GM19463 (cell line): ENCODE results near the gene S100A2.
"Not testable (repeated sequence)": the region's sequence is repeated elsewhere in the genome, so short reads cannot be mapped to it uniquely, and the experiment has no call there.

Experiments used
- ATAC-seq: cut with Tn5 transposase; IDR thresholded peaks from one replicate; pipeline ENCODE4 v1.9.1; 2021; ENCODE audit warnings: mild to moderate bottlenecking, moderate library complexity; ENCODE audit not compliant: unreplicated experiment

S100A2 gene

DNA sequence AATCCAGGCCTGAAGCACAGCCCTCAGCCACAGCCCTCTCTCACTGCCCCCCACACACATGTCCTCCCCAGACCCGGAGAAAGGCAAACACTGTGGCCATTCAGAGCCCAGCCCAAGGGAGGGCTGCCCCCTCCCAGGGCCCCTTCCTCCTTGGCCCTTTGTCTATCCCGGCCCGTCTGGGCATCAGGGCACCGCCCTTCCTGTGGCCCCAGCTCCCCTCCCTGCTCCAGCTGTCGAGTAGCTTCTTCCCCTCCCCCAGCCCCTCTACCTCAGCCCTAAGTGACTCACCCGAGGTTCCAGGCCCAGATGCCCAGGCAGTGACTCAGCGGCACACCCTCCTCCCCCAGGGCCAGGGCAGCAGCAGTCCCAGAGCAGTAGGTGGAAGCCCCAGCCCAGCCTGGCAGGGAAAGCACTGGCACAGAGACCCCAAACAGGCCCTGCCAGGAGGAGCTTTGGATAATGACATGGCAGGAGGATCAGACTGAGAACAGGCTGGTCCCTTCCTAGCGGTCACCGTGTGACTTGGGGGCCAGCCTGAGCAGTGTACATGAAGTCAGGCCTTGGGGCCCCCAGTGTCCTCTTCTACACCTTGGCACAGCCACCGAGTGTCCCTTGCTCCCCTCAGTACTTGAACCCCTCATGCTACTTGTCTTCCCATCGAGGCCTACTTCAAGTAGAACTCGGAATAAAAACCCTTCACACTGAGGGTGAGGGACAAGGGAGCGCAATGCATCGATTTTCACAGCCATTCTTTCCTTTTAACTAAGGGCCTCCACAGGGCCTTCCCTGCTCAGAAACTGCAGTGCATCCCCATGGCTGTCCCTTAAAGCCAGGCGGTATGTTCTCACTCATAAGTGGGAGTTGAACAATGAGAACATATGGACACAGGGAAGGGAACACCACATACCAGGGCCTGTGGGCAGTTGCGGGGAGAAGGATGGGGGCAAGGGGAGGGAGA is 1.0 kb upstream of the S100A2 start:
- ATAC-seq: peak; percentile 66

DNA sequence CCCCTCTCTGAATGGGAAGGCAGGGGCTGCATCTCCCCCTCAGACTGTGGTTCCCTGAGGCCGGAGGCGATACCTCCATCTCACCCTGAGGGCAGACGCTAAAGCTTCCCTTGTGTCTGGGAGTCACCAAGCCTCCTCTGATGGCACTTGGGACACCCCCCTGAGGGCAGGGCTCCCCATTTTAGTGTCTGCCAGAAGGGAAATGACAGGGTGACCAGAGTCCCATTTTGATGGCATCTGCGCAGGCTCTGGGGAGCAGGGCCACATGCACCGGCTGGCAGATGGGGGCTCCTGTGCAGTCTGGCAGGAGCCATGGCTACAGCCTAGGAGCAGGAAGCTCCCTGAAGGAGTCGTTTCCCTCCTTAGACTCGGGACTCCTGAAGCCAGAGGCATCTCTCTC is 1.7 kb downstream of the S100A2 start:
- no peak for ATAC-seq

GRCh38 chr1:153563483-153563901 is 2.2 kb downstream of the S100A2 start:
- ATAC-seq: no peak

- not testable (repeated sequence) for ATAC-seq
Observed at GRCh38 chr1:153562021-153562420, 3.6 kb downstream of the S100A2 start.

- no peak for ATAC-seq
Observed at GRCh38 chr1:153561466-153561985, 4.1 kb downstream of the S100A2 start.

DNA sequence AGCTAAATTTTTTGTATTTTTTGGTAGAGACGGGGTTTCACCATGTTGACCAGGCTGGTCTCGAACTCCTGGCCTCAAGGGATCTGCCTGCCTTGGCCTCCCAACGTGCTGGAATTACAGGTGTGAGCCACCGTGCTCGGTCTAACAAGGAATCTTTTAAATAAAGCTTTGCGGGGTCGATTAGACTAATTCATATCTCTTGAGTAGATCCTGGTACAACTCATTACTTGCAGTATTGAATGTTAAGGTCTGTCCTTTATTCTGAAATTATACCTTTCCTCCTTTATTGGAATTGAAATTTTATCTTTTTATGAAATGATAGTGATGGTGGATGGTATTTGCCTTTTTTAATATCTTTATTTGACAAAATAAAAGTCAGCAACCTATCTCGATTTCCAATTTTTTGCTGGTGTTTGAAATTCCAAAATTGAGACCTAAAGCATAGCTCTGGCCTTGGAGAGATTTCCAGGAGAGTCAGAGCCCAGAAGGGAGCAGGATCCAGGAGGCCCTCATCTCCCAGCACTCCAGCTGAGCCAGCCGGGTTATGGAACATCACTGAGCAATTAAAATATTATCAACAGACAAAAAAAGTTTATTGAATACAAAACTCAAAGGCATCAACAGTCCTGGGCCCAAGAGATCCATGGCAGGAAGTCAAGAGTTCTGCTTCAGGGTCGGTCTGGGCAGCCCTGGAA is 4.7 kb downstream of the S100A2 start:
- ATAC-seq: no peak

DNA sequence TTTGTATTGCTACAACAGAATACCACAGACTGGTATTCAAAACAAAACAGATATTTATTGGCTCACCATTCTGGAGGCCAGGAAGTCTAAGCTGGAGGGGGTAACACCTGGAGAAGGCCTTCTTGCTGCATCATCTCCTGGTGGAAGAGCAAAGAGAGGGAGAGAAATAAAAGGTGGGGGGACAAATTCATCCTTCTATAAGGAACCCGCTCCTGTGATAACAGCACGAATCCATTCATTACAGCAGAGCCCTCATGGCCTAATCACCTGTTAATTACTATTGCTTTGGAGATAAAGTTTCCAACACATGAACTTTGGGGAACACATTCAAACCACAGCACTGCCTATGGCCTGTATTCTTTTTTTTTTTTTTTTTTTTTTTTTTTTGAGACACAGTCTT is 5.4 kb downstream of the S100A2 start:
- ATAC-seq: no peak

- no peak for ATAC-seq
Observed at GRCh38 chr1:153557877-153558276, 7.8 kb downstream of the S100A2 start.

GRCh38 chr1:153556348-153556747 is 9.3 kb downstream of the S100A2 start:
- no peak for ATAC-seq

GRCh38 chr1:153553830-153554541 is 11.7 kb downstream of the S100A2 start:
- ATAC-seq: no peak

- ATAC-seq: no peak
Observed at GRCh38 chr1:153553096-153553495, 12.5 kb downstream of the S100A2 start.

GRCh38 chr1:153552335-153552734 is 13.3 kb downstream of the S100A2 start:
- ATAC-seq: no peak

DNA sequence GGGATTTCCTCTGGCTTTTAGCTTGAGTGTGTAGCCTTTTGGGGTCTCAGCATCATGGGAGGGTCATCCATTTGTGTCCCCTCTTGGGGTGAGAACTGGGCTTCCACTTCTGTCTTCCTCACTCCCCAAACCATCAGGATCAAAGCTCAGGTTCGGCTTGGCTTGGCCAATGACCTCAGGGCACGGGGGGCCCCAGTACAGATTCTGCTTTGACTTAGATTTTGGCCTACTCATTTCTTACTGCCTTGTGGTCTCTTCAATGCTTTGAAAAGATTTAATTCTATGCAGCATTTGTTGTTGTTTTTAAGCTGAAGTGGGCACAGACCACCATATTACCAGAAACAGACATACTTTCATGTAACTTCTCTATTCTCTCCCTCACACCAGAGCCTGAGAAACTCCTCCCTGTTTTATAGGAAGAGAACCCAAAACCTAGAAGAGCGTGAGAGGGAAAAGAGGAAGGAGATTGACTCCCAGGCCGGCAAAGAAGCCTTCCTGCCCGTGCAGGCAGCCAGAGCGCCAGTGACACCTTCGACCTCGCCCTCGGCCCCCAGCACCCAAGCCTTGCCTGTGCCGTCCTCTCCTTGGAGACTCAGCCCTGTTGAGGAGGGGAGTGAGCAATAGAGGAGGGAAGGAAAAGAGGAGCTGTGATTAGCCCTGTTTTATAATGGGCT is 14.7 kb downstream of the S100A2 start:
- no peak for ATAC-seq

GRCh38 chr1:153550398-153550758 is 15.3 kb downstream of the S100A2 start:
- no peak for ATAC-seq

DNA sequence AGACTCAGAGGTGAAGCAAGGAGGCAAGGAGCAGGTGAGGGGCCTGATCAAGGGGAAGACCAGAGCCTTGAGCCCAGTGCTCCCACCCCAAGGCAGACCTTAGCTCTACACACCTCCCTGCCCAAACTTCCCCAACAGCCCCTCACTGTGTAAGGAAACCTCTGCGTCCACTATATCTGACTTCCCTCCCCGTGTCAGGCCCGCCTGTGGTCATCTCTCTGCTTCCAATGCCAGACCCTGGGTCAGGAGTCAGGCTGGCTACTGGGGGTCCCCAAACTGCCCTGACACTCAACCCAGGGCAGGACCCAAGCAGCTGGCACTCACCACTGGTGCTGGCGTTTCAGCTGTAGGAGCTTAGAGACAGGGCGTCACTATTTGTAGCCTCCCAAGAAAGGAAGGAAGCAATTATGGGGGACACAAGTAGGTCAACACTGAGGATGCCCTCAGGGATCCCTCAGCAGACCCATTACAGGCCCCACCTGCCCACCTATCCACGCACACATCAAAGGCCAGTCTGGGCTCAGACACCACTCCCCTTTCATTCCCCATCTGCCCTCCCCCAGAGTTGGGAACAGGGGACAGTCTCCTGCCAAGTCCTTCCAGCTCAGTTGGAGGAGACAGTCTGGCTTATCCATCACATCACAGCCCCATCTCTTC is 15.8 kb downstream of the S100A2 start:
- ATAC-seq: no peak

DNA sequence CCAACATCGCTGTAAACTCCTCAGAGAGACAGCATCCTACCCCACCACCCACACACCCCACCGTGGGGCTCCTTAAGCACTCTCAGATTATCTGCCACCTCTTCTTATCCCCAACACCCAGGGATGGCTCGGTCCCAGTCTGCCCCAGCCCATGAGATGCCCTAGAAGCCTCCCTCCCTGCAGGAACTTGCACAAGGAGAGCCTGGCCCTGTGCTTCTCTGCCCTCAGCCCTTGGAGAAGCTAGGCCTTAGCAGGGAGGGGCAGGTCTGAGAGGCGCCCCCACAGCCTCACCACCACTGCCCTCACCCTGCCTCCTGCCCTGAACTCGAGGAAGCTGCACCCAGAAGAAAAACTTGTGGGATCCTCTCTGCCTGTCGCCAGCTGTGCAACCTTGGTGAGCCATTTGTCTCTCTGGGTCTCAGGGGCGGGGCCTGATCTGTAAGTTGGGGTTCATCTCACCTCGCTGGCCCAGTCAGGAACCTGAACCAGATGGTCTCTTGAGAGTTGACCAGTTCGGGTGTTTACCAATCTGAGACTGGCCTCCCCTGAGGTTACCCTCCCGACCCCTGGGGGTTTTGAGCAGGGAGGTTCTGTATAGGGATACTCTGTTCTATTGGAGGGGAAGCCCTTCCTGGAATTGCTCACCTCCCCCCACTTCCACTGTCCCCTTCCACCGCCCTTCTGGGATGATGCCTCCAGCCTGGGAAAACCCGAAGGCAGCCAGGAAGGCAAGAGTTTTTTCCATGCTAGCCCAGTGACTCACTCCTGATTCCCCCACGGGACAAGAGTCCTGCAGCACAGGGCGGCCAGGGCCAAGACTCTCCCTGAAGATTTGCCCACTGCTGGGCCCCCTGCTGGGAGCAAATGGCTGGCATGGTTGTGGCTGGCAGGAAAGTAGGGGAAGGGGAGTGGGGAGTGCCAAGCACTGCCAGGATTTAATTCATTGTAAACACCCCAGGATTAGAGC is 16.6 kb downstream of the S100A2 start, which contains the start of gene S100A3:
S100A3 (minus strand) TSS at position 537 of the 967 bp plus-strand sequence. CDS start 773 bp downstream, outside the sequence.
- ATAC-seq: no peak

DNA sequence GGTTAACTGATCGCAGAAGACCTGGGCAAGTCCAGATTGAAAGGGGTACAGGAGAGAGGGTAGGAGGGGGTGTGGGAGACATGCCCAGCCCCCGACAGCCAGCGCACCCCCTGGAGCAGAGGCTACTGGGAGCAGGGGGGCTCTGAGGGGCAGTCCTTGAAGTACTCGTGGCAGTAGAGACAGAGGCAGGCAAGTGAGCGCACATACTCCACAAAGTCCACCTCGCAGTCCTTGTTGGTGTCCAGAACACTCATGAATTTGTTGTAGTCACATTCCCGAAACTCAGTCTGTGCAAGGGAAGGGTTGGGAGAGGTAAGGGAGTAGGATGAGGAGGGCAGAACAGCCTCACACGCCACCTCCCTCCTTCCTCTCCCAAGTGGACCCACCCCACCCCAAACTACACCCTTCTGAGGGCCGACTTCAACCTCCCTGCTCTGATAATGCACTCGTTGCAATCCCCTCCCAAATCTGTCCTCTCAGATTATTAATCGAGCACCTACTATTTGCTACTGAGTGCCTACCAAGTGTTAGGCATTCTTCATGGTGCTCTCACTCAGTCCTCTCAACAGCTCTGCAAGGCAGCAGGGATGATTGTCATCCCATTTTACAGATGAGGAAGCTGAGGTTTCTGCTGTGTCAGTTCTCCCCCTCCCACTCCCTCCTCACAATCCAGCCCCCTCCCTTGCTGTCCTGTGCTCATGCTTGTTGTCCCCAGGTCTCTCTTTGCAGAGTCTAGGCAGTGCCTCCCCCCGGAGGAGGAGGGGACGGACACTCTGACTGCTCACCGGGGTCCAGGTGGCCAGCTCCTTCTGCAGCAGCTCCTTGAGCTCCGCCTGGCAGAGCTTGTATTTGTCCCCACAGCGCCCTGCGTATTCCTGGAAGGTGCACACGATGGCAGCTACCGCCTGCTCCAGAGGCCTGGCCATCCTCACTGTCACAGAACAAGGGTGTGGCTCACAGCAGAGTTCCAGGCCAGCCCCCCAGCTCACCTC is 17.8 kb downstream of the S100A2 start:
- no peak for ATAC-seq
